HepG2 (cell line): ENCODE data around the gene CYP26A1.

Source experiments
- CEBPB ChIP-seq: IDR thresholded peaks from 2 replicates; pipeline ENCODE4 v1.6.1; 2011; ENCODE audit warnings: low read depth, low read length, improper control_type of control experiment, borderline replicate concordance
- MXD4 ChIP-seq: IDR thresholded peaks from 2 replicates; pipeline ENCODE4 v1.6.1; 2016; ENCODE audit warnings: mild to moderate bottlenecking, missing biosample characterization, missing genetic modification reagents
- NCOA5 ChIP-seq: sonication (generic); formaldehyde crosslinking; IDR thresholded peaks from 2 replicates; pipeline ENCODE4 v1.4.0; 2020; ENCODE audit warnings: missing genetic modification reagents
- NFIC ChIP-seq: IDR thresholded peaks from 2 replicates; pipeline ENCODE4 v1.6.1; 2012; ENCODE audit warnings: mild to moderate bottlenecking, low read length, inconsistent platforms
- REXO4 ChIP-seq: sonication (generic); formaldehyde crosslinking; IDR thresholded peaks from 2 replicates; pipeline ENCODE4 v1.8.0; 2022; ENCODE audit warnings: missing genetic modification reagents, mild to moderate bottlenecking, borderline replicate concordance
- ZBTB40 ChIP-seq, 2 experiments: fragments of 450-650 bp in 1 of 2; sonication (generic) in 1 of 2; formaldehyde crosslinking in 1 of 2; IDR thresholded peaks; 2 replicates each; pipeline versions ENCODE4 v1.6.1 to v1.8.0; 2016 to 2022; ENCODE audit warnings: antibody characterized with exemption in 1 of 2, mild to moderate bottlenecking in 1 of 2, missing genetic modification reagents in 1 of 2
- ZNF318 ChIP-seq: sonication (generic); formaldehyde crosslinking; IDR thresholded peaks from 2 replicates; pipeline ENCODE4 v1.4.0; 2020; ENCODE audit warnings: mild to moderate bottlenecking, missing genetic modification reagents
- ZNF547 ChIP-seq: sonication (generic); formaldehyde crosslinking; IDR thresholded peaks from 2 replicates; pipeline ENCODE4 v1.5.1; 2020; ENCODE audit warnings: mild to moderate bottlenecking, missing genetic modification reagents
- ZNF605 ChIP-seq: sonication (generic); formaldehyde crosslinking; IDR thresholded peaks from 2 replicates; pipeline ENCODE4 v1.8.0; 2022; ENCODE audit warnings: mild to moderate bottlenecking, missing genetic modification reagents
- ZSCAN29 ChIP-seq: sonication (generic); formaldehyde crosslinking; conservative IDR thresholded peaks from 2 replicates; pipeline ENCODE4 v1.4.0; 2020; ENCODE audit warnings: mild to moderate bottlenecking, missing genetic modification reagents
- TF ChIP-seq, protein P1 (sequence below): sonication (generic); formaldehyde crosslinking; IDR thresholded peaks from 2 replicates; pipeline ENCODE4 v1.4.0; 2020; ENCODE audit warnings: missing genetic modification reagents, mild to moderate bottlenecking, borderline replicate concordance
- TF ChIP-seq, protein P2 (sequence below): IDR thresholded peaks from 2 replicates; pipeline ENCODE4 v1.6.1; 2012; ENCODE audit warnings: inconsistent platforms
- TF ChIP-seq, protein P3 (sequence below): sonication (generic); formaldehyde crosslinking; IDR thresholded peaks from 2 replicates; pipeline ENCODE4 v1.5.0; 2020; ENCODE audit warnings: mild to moderate bottlenecking, missing genetic modification reagents, moderate library complexity

- TF ChIP-seq ZNF547 (CRISPR knock-in tag) (no peak), ZBTB40 (IDR thresholded peaks at IDR 0.05) (no peak), ZBTB40 (CRISPR knock-in tag; IDR thresholded peaks at IDR 0.05) (no peak), ZNF318 (CRISPR knock-in tag) (no peak), CEBPB (no peak), NCOA5 (CRISPR knock-in tag) (no peak), REXO4 (CRISPR knock-in tag) (no peak), ZNF605 (CRISPR knock-in tag) (no peak), MXD4 (CRISPR knock-in tag) (no peak), ZSCAN29 (CRISPR knock-in tag) (no peak), NFIC (no peak)
- TF ChIP-seq, protein P1, sequence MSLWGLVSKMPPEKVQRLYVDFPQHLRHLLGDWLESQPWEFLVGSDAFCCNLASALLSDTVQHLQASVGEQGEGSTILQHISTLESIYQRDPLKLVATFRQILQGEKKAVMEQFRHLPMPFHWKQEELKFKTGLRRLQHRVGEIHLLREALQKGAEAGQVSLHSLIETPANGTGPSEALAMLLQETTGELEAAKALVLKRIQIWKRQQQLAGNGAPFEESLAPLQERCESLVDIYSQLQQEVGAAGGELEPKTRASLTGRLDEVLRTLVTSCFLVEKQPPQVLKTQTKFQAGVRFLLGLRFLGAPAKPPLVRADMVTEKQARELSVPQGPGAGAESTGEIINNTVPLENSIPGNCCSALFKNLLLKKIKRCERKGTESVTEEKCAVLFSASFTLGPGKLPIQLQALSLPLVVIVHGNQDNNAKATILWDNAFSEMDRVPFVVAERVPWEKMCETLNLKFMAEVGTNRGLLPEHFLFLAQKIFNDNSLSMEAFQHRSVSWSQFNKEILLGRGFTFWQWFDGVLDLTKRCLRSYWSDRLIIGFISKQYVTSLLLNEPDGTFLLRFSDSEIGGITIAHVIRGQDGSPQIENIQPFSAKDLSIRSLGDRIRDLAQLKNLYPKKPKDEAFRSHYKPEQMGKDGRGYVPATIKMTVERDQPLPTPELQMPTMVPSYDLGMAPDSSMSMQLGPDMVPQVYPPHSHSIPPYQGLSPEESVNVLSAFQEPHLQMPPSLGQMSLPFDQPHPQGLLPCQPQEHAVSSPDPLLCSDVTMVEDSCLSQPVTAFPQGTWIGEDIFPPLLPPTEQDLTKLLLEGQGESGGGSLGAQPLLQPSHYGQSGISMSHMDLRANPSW (CRISPR knock-in tag), result no peak
- TF ChIP-seq, protein P2, sequence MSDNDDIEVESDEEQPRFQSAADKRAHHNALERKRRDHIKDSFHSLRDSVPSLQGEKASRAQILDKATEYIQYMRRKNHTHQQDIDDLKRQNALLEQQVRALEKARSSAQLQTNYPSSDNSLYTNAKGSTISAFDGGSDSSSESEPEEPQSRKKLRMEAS, result no peak
- TF ChIP-seq, protein P3, sequence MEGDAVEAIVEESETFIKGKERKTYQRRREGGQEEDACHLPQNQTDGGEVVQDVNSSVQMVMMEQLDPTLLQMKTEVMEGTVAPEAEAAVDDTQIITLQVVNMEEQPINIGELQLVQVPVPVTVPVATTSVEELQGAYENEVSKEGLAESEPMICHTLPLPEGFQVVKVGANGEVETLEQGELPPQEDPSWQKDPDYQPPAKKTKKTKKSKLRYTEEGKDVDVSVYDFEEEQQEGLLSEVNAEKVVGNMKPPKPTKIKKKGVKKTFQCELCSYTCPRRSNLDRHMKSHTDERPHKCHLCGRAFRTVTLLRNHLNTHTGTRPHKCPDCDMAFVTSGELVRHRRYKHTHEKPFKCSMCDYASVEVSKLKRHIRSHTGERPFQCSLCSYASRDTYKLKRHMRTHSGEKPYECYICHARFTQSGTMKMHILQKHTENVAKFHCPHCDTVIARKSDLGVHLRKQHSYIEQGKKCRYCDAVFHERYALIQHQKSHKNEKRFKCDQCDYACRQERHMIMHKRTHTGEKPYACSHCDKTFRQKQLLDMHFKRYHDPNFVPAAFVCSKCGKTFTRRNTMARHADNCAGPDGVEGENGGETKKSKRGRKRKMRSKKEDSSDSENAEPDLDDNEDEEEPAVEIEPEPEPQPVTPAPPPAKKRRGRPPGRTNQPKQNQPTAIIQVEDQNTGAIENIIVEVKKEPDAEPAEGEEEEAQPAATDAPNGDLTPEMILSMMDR, result no peak
Measured at GRCh38 chr10:93088466-93088865, 14.8 kb downstream of the CYP26A1 start.
